ENCODE data around the gene CANT1.
"Not testable (repeated sequence)": the region's sequence is repeated elsewhere in the genome, so short reads cannot be mapped to it uniquely, and the experiment has no call there.

The CANT1 gene

GRCh38 chr17:78976907-78977680 is 32.5 kb downstream of the CANT1 start:
- no peak for DNase-seq (ENCODE audit: low spot score)

GRCh38 chr17:78974635-78975591 is 34.7 kb downstream of the CANT1 start:
- DNase-seq (ENCODE audit: low spot score): peak; percentile 22

GRCh38 chr17:78973792-78974520 is 35.6 kb downstream of the CANT1 start:
- DNase-seq (ENCODE audit: low spot score): no peak

GRCh38 chr17:78973196-78973595 is 36.4 kb downstream of the CANT1 start:
- no peak for DNase-seq (ENCODE audit: low spot score)

- no peak for DNase-seq (ENCODE audit: low spot score)
Observed at GRCh38 chr17:78972507-78973105, 37.0 kb downstream of the CANT1 start.

- no peak for DNase-seq (ENCODE audit: low spot score)
Observed at GRCh38 chr17:78971756-78972506, 37.6 kb downstream of the CANT1 start.

- peak; percentile 74 for DNase-seq (ENCODE audit: low spot score)
Observed at GRCh38 chr17:78970834-78971755, 38.5 kb downstream of the CANT1 start.

- DNase-seq (ENCODE audit: low spot score): no peak
Observed at GRCh38 chr17:78969865-78970264, 39.7 kb downstream of the CANT1 start.

GRCh38 chr17:78967782-78968362 is 41.7 kb downstream of the CANT1 start:
- DNase-seq (ENCODE audit: low spot score): peak; percentile 68

GRCh38 chr17:78966910-78967600 is 42.5 kb downstream of the CANT1 start:
- DNase-seq (ENCODE audit: low spot score): no peak

- no peak for DNase-seq (ENCODE audit: low spot score)
Observed at GRCh38 chr17:78966123-78966813, 43.3 kb downstream of the CANT1 start.

- no peak for DNase-seq (ENCODE audit: low spot score)
Observed at GRCh38 chr17:78965491-78965924, 44.1 kb downstream of the CANT1 start.

- no peak for DNase-seq (ENCODE audit: low spot score)
Observed at GRCh38 chr17:78963378-78963777, 46.2 kb downstream of the CANT1 start.

GRCh38 chr17:78962984-78963348 is 46.6 kb downstream of the CANT1 start:
- not testable (repeated sequence) for DNase-seq (ENCODE audit: low spot score)

- peak; percentile 64 for DNase-seq (ENCODE audit: low spot score)
Observed at GRCh38 chr17:78962345-78962983, 47.1 kb downstream of the CANT1 start.

GRCh38 chr17:78961571-78961970 is 48.0 kb downstream of the CANT1 start:
- DNase-seq (ENCODE audit: low spot score): no peak

GRCh38 chr17:78960928-78961327 is 48.6 kb downstream of the CANT1 start:
- no peak for DNase-seq (ENCODE audit: low spot score)

GRCh38 chr17:78959803-78960202 is 49.8 kb downstream of the CANT1 start:
- no peak for DNase-seq (ENCODE audit: low spot score)
